Measurements from ENCODE around the gene ZNF264.
"Not testable (repeated sequence)": the region's sequence is repeated elsewhere in the genome, so short reads cannot be mapped to it uniquely, and the experiment has no call there.

The ZNF264 gene

GRCh38 chr19:57191141-57192076, at the start of gene ZNF264:
Gene ZNF264, plus strand, starts transcription at chr19:57191500. Its CDS starts 414 bp downstream, at chr19:57191914.
- DNase-seq (ENCODE audit: low read depth in 1 of 2, low spot score in 1 of 2), result peak; percentile 73 to 86

GRCh38 chr19:57141699-57142098, 49.6 kb upstream of the ZNF264 start:
- DNase-seq (ENCODE audit: low read depth in 1 of 2, low spot score in 1 of 2), result no peak

GRCh38 chr19:57152921-57153320, 38.4 kb upstream of the ZNF264 start:
- DNase-seq (ENCODE audit: low read depth in 1 of 2, low spot score in 1 of 2), result no peak

GRCh38 chr19:57161985-57162539, 29.2 kb upstream of the ZNF264 start:
- DNase-seq (ENCODE audit: low read depth in 1 of 2, low spot score in 1 of 2), result no peak

- no peak for DNase-seq (ENCODE audit: low read depth in 1 of 2, low spot score in 1 of 2)
Observed at GRCh38 chr19:57165846-57166245, 25.5 kb upstream of the ZNF264 start.

GRCh38 chr19:57167385-57167784, 23.9 kb upstream of the ZNF264 start, which contains the start of gene DUXA:
Gene DUXA, minus strand, starts transcription at chr19:57167485. Its CDS starts 42 bp downstream, at chr19:57167443.
- no peak for DNase-seq (ENCODE audit: low read depth in 1 of 2, low spot score in 1 of 2)

- DNase-seq (ENCODE audit: low read depth in 1 of 2, low spot score in 1 of 2), result no peak
Observed at GRCh38 chr19:57171551-57172081, 19.7 kb upstream of the ZNF264 start.

GRCh38 chr19:57190301-57190700, 999 bp upstream of the ZNF264 start:
- no peak for DNase-seq (ENCODE audit: low read depth in 1 of 2, low spot score in 1 of 2)

GRCh38 chr19:57192077-57192420, 749 bp downstream of the ZNF264 start:
- no peak for DNase-seq (ENCODE audit: low read depth in 1 of 2, low spot score in 1 of 2)

- DNase-seq (ENCODE audit: low read depth in 1 of 2, low spot score in 1 of 2), result no peak
Observed at GRCh38 chr19:57192993-57193392, 1.7 kb downstream of the ZNF264 start.

GRCh38 chr19:57197874-57198273, 6.6 kb downstream of the ZNF264 start:
- DNase-seq (ENCODE audit: low read depth in 1 of 2, low spot score in 1 of 2), result not testable (repeated sequence)

- no peak for DNase-seq (ENCODE audit: low read depth in 1 of 2, low spot score in 1 of 2)
Observed at GRCh38 chr19:57202160-57202559, 10.9 kb downstream of the ZNF264 start.

- DNase-seq (ENCODE audit: low read depth in 1 of 2, low spot score in 1 of 2), result no peak
Observed at GRCh38 chr19:57210381-57210780, 19.1 kb downstream of the ZNF264 start.

GRCh38 chr19:57212109-57212508, 20.8 kb downstream of the ZNF264 start:
- DNase-seq (ENCODE audit: low read depth in 1 of 2, low spot score in 1 of 2), result no peak

GRCh38 chr19:57227502-57227901, 36.2 kb downstream of the ZNF264 start:
- no peak for DNase-seq (ENCODE audit: low read depth in 1 of 2, low spot score in 1 of 2)

- no peak for DNase-seq (ENCODE audit: low read depth in 1 of 2, low spot score in 1 of 2)
Observed at GRCh38 chr19:57231686-57232085, 40.4 kb downstream of the ZNF264 start.

GRCh38 chr19:57233207-57233606, 41.9 kb downstream of the ZNF264 start:
- no peak for DNase-seq (ENCODE audit: low read depth in 1 of 2, low spot score in 1 of 2)

GRCh38 chr19:57239982-57240310, 48.6 kb downstream of the ZNF264 start:
- DNase-seq (ENCODE audit: low read depth in 1 of 2, low spot score in 1 of 2), result no peak

GRCh38 chr19:57240311-57241090, 49.2 kb downstream of the ZNF264 start, which contains the start of gene ZNF805:
Gene ZNF805, plus strand, starts transcription at chr19:57240632. Its CDS starts 260 bp downstream, at chr19:57240892.
- DNase-seq (ENCODE audit: low read depth in 1 of 2, low spot score in 1 of 2), result peak; percentile 88 to 90

- no peak for DNase-seq (ENCODE audit: low read depth in 1 of 2, low spot score in 1 of 2)
Observed at GRCh38 chr19:57241176-57241575, 49.9 kb downstream of the ZNF264 start.

GRCh38 chr19:57242821-57243220, 51.5 kb downstream of the ZNF264 start:
- DNase-seq (ENCODE audit: low read depth in 1 of 2, low spot score in 1 of 2), result no peak

All from stimulated activated CD4-positive, alpha-beta T cell treated with anti-CD3 and anti-CD28 coated beads, Interleukin-15, amount 100 ng/mL, for 1 hour (primary cell).